ENCODE measurements around the gene PHF2.

DNA sequence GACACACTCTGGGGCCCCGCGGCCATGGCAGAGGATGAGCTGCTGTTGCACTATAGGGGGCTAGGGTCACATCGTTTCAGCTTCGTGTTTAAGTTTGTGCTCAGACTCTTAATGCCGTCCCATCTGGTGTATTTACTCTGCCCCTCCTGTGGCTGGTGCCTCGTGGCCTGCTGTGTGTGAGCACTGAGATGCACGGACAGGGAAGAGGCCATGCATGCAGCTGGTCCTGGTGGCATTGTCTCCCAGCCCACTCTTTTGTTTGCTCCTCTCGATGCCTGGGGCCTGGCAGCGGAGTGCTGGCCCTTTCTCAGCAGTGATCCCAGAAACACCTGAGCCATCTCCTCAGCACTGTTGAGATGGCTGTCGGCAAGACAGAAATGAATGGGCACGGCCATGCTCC lies 30.0 kb upstream of the PHF2 start:
- TF ChIP-seq POLR2A (IDR thresholded peaks at IDR 0.05), result no peak
- TF ChIP-seq, protein P1, sequence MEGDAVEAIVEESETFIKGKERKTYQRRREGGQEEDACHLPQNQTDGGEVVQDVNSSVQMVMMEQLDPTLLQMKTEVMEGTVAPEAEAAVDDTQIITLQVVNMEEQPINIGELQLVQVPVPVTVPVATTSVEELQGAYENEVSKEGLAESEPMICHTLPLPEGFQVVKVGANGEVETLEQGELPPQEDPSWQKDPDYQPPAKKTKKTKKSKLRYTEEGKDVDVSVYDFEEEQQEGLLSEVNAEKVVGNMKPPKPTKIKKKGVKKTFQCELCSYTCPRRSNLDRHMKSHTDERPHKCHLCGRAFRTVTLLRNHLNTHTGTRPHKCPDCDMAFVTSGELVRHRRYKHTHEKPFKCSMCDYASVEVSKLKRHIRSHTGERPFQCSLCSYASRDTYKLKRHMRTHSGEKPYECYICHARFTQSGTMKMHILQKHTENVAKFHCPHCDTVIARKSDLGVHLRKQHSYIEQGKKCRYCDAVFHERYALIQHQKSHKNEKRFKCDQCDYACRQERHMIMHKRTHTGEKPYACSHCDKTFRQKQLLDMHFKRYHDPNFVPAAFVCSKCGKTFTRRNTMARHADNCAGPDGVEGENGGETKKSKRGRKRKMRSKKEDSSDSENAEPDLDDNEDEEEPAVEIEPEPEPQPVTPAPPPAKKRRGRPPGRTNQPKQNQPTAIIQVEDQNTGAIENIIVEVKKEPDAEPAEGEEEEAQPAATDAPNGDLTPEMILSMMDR (IDR thresholded peaks at IDR 0.05), result no peak
- TF ChIP-seq POLR2AphosphoS5 (IDR thresholded peaks at IDR 0.05), result no peak

Data from breast epithelium (tissue), 3 donors.